NCI-H1436 treated with DMSO at 0.1 percent for 48 hours (cell line): Measurements from ENCODE around the gene DMRTC2.

Experiments
- DNase-seq: peaks from one replicate; lab custom pipeline; 2025; lab: John Stamatoyannopoulos, UW

Gene DMRTC2

DNA sequence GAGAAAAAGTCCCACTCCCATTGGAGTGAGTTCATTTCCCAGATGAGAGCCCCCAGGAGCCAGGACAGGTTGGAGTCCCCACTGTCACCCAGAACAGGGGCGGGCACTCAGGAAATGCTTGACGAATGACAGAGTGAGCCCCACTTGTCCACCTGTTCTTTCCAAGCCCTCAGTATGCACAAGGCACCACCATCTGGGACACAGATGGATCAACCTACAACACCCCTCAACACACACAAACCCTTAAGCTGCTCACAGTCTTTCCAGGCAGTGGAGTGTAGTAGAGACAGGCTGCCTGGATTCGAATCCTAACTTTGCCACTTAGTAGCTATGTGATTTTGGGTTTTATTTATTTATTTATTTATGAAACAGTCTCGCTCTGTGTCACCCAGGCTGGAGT is 46.1 kb downstream of the DMRTC2 start:
- DNase-seq = no peak

DNA sequence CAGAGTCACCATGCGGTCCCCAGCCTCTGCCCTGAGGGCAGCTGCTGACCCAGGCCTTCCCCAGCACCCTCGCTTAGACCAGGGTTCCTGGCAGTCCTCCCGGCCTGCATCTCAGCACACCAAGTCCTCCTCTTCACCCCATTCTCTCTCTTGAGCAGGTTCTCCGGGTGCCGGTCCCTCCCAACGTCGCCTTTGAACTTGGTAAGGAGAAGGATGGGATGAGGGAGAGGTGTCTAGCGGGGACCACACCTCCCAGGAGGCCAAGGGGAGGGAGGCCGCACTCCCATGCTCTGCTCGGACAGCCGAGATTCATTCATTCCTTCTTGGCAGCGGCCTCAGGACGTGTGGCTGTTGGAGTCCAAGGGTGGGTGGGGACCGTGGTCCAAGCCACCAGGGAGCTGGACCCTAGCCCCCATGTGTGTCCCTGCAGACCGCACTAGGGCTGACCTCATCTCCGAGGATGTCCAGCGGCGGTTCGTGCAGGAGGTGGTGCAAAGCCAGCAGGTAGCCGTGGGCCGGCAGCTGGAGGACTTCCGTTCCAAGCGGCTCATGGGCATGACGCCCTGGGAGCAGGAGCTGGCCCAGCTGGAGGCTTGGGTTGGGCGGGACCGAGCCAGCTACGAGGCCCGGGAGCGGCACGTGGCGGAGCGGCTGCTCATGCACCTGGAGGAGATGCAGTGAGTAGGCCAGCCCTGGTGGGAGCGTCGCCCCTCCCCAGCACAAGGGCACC is 47.5 kb downstream of the DMRTC2 start:
- no peak for DNase-seq

DNA sequence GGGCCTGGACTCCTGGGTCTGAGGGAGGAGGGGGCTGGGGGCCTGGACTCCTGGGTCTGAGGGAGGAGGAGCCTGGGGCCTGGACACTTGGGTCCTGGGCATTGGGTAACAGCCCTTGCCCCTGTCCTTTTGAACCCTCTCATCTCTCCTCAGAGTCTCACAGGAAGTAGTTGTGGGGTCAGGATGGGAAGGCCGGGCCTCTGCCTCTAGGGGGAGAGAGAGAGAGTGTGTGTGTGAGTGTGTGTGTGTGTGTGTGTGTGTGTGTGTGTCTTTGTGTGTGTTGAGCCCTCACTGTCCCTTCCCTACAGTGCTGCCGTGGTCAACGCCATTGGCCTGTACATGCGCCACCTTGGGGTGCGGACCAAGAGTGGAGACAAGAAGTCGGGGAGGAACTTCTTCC is 49.1 kb downstream of the DMRTC2 start:
- no peak for DNase-seq

GRCh38 chr19:41894350-41894749 is 49.5 kb downstream of the DMRTC2 start:
- no peak for DNase-seq

GRCh38 chr19:41895745-41896580 is 51.1 kb downstream of the DMRTC2 start:
- DNase-seq = no peak

DNA sequence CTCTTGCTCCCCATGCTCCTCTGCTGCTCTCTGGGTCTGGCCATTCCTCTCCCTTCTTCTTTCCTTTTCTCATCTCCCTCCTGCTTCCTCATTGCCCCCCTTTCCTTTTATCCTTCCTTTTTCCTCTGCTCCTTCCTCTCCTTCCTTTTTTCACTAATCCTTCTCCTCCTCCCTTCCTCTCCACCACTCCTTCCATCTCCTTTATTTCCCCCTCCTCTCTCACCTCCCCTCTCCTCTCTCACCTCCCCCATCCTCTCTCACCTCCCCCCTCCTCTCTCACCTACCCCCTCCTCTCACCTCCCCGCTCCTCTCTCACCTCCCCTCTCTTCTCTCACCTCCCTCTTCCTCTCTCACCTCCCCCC is 51.7 kb downstream of the DMRTC2 start:
- no peak for DNase-seq

DNA sequence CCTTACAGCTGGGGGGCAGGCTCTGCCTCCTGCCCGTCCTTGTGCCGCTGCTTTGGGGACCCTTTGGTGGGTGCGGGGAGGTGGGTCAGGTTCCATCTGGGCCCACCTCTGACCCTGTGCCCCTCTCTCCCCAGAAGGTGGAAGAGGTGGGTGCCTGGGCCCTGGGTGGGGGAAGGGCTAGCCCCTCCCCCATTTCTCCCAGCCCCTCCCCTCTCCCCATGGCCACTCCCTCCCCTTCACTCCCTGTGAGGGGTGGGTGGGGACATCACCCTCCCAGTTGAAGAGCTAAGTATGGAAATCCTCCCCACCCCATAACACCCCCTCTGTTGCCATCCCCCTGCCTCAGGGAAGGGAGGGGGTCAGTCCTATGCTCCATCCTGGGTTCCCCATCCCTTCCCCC is 52.3 kb downstream of the DMRTC2 start:
- no peak for DNase-seq

GRCh38 chr19:41897820-41898219 is 53.0 kb downstream of the DMRTC2 start:
- no peak for DNase-seq

DNA sequence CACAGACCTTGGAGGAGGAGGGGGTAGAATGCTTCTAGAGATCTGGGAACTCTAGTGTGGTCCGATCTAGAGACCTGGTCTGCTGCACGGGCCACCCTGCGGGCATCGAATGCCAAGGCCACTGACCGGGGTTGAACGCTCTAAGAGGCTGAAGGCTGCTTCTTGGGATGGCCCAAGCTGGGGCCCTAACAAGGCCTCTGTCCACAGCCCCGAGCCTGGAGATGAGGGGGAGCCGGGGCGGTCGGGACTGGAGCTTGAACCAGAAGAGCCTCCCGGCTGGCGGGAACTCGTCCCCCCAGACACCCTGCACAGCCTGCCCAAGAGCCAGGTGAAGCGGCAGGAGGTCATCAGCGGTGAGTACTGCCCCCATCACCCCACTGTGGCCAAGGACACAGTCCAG is 53.4 kb downstream of the DMRTC2 start:
- no peak for DNase-seq
